ENCODE data around the gene AANAT. TPM values are rescaled to one million over a fixed set of nuclear protein-coding genes. Genes with fewer than 3 reads are reported as not detected.

The AANAT gene
- total RNA-seq, 6 experiments from 2014 or later, result not detected

DNA sequence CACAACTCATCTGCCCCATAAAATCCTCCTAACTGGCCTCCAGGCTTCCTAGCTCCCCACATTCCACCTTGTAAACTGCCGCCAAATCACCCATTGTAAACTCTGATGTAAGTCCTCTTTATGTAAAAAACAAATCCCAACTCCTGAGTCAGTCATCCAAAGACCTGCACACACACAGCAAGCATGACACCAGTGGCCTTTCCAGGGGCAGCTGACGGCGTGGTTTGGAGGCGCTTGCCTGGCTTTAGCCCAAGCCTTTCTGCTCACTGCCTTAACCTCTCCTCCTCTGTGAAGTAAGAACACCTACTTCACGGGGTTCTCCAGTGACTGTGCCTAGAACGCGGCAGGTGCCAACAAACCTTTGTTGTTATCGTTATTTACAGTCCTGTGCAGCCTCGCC, 28.5 kb upstream of the AANAT start:
- no peak for TF ChIP-seq POLR2A (IDR thresholded peaks at IDR 0.05)
- TF ChIP-seq, protein P1, sequence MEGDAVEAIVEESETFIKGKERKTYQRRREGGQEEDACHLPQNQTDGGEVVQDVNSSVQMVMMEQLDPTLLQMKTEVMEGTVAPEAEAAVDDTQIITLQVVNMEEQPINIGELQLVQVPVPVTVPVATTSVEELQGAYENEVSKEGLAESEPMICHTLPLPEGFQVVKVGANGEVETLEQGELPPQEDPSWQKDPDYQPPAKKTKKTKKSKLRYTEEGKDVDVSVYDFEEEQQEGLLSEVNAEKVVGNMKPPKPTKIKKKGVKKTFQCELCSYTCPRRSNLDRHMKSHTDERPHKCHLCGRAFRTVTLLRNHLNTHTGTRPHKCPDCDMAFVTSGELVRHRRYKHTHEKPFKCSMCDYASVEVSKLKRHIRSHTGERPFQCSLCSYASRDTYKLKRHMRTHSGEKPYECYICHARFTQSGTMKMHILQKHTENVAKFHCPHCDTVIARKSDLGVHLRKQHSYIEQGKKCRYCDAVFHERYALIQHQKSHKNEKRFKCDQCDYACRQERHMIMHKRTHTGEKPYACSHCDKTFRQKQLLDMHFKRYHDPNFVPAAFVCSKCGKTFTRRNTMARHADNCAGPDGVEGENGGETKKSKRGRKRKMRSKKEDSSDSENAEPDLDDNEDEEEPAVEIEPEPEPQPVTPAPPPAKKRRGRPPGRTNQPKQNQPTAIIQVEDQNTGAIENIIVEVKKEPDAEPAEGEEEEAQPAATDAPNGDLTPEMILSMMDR (IDR thresholded peaks at IDR 0.05), result no peak
- WGBS (ENCODE audit: insufficient coverage, low coverage, low lambda C conversion rate, missing lambda C conversion rate), result 88% methylated on average over 8 of the region's 9 CpGs

DNA sequence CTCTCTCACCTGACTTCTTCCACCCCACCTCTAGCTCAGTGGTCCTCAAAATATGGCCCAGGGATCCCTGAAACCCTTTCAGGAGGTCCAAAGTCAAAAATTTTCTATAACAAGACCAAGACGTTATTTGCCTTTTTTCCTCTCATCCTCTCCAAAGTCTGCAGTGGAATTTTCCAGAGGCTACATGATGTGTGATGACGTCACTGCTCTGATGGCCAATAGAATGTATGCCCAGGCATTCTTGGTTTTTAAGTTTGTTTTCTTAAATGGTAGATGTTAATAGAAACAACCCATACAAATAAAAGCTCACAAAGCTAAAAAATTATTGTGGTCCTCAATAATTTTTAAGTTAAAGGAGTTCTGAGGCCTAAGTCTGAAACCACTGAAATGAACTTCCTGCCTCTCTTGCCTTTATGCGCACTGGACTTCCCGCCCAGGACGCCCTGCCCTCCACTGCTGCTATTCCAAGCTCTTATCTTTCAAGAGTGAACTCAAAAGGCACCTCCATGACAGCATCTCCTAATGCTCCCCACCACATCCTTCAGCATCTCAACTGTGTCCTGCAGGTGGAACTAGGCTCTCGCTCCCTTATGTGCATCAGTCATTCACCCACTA, 28.0 kb upstream of the AANAT start:
- intact Hi-C loops (cut with DNase I), result no loop called here
- Histone ChIP-seq H3K27me3 (no peaks in the 10 kb centered on the region), H3K36me3 (no peaks in the 10 kb centered on the region), H3K4me3 (no peak overlapping the region), H3K27ac (no peak overlapping the region), H3K4me1 (peaks cover 0 to 9% (median 0%) of the 10 kb centered on the region in 4 donors), H3K9me3 (no peaks in the 10 kb centered on the region)
- TF ChIP-seq, protein P1 (IDR thresholded peaks at IDR 0.05), result no peak
- TF ChIP-seq POLR2A (IDR thresholded peaks at IDR 0.05), result no peak
- ATAC-seq, result no peak
- 84% methylated on average over 5 of the region's 6 CpGs for WGBS (ENCODE audit: insufficient coverage, low coverage, low lambda C conversion rate, missing lambda C conversion rate)
- DNase-seq, result no peak

More for the DNA sequence above, 28.5 kb upstream of the AANAT start:
- Histone ChIP-seq H3K36me3 (no peaks in the 10 kb centered on the region), H3K27me3 (no peaks in the 10 kb centered on the region), H3K27ac (no peak overlapping the region), H3K4me3 (no peak overlapping the region), H3K4me1 (peaks cover 0 to 9% (median 0%) of the 10 kb centered on the region in 4 donors), H3K9me3 (no peaks in the 10 kb centered on the region)
- no peak for DNase-seq
- intact Hi-C loops (cut with DNase I), result no loop called here
- no peak for ATAC-seq

DNA sequence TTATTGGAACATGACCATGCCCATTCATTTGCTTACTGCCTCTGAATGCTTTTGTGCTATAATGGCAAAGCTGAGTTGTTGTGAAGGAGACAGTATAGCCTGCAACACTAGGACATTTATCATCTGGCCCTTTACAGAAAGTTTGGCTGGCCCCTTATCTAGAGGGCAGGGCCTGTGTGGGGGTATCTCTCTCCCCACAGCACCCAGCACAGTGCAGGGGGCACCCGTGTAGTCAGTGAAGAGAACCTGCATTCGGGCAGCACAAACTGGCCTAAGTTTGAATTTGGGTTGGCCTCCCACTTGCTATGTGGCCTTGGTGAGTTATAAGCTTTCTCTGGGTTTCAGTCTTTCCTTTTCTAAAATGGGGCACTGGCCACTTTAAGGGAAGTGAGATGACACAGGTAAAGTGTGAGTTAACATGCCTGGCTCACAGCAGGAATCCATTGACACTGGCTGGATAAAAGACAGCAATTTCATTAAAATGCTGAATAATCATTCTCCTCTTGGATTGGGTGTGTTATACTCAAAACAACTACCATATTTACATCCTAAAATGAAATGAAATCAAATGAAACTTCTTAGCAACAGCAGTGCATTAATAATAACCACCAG, 26.5 kb upstream of the AANAT start:
- TF ChIP-seq, protein P1 (IDR thresholded peaks at IDR 0.05), result no peak
- no peak for TF ChIP-seq POLR2A (IDR thresholded peaks at IDR 0.05)
- H3K9me3 ChIP-seq, result no peaks in the 10 kb centered on the region
- WGBS (ENCODE audit: insufficient coverage, low coverage, low lambda C conversion rate, missing lambda C conversion rate), result 85% methylated on average over 2 of the region's 2 CpGs
- no peak for ATAC-seq
- H3K27ac ChIP-seq, result no peak overlapping the region
- H3K36me3 ChIP-seq, result no peaks in the 10 kb centered on the region
- peaks cover 0 to 9% (median 0%) of the 10 kb centered on the region in 4 donors for H3K4me1 ChIP-seq
- DNase-seq, result no peak
- no peaks in the 10 kb centered on the region for H3K27me3 ChIP-seq
- intact Hi-C loops (cut with DNase I), result no loop called here
- H3K4me3 ChIP-seq, result no peak overlapping the region

DNA sequence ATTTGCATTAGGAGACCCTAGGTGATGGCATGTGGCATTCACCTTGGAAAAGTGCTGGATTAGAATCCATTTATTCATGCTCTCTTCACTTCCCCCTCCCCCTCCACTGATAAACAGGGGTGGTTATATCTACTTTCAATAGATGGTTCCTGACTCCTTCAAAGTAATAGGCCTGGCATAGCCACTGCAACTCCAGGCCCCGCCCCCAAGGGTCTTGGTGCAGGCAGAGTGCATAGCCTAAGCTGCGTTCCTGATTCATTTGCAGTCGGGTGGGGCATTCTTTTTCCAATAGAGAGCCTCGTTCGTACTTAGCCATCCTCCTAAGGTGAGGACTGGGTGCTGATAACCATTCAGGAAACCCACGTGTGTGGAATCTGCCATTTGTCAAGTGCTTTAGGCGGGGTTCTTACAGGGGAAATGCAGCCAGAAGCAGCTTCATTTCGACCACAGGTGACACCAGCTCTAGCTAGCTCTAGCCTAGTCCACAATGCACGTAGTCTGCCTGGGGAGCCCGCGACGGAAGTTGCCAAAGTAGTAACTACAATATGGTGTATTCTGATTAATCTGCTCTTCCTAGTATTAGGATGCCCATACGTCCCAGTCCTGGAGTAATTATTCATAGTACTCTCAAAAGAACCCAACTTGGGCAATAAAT, 25.6 kb upstream of the AANAT start:
- DNase-seq (no peak), ATAC-seq (no peak)
- TF ChIP-seq, protein P1 (IDR thresholded peaks at IDR 0.05), result no peak
- TF ChIP-seq POLR2A (IDR thresholded peaks at IDR 0.05), result no peak
- intact Hi-C loops (cut with DNase I), result no loop called here
- H3K9me3 ChIP-seq, result no peaks in the 10 kb centered on the region
- H3K4me3 ChIP-seq, result no peak overlapping the region
- H3K4me1 ChIP-seq, result peaks cover 0 to 13% (median 0%) of the 10 kb centered on the region in 4 donors
- H3K36me3 ChIP-seq, result no peaks in the 10 kb centered on the region
- no peak overlapping the region for H3K27ac ChIP-seq
- no peaks in the 10 kb centered on the region for H3K27me3 ChIP-seq
- WGBS (ENCODE audit: insufficient coverage, low coverage, low lambda C conversion rate, missing lambda C conversion rate), result 83% methylated on average over 13 of the region's 13 CpGs

Data from right lobe of liver (tissue), 6 donors.